Motor neuron (in vitro differentiated cells): ENCODE measurements around the gene MELK. TPM values are rescaled to one million over a fixed set of nuclear protein-coding genes. Genes with fewer than 3 reads are reported as not detected.

Experiments used
- ATAC-seq, 8 experiments: fragments of 200-7000 bp; cut with Tn5 transposase; replicated peaks in 6 of 8; 2 replicates each; pipeline ENCODE4 v1.8.0; 2021; ENCODE audit warnings: mild to moderate bottlenecking in 8 of 8, moderate library complexity in 8 of 8
- H3K27ac ChIP-seq, 2 donors: fragments of 250-450 bp; sonication (Bioruptor Pico); 2 replicates each; pipeline ENCODE4 v1.9.0; 2021; ENCODE audit warnings: antibody characterized with exemption in 2 of 2, mild to moderate bottlenecking in 2 of 2, moderate library complexity in 1 of 2
- H3K4me1 ChIP-seq, 2 donors: fragments of 250-450 bp; sonication (Bioruptor Pico); replicated peaks in 1 of 2; 2 replicates each; pipeline ENCODE4 v1.6.1; 2021; ENCODE audit warnings: antibody characterized with exemption in 2 of 2, mild to moderate bottlenecking in 2 of 2, moderate library complexity in 1 of 2
- H3K4me3 ChIP-seq, 5 donors: fragments of 250-450 bp; sonication (Bioruptor Pico); 2 replicates each; pipeline ENCODE4 v1.9.0; 2021; ENCODE audit warnings: antibody characterized with exemption in 5 of 5, mild to moderate bottlenecking in 5 of 5, moderate library complexity in 4 of 5
- WGBS, 10 experiments: fragments of 450-650 bp; shearing (Covaris generic); methylation state at CpG; one replicate each; pipeline ENCODE4 v1.0.0; 2022; 5-methylcytosine and 5-hydroxymethylcytosine counted together
- in situ Hi-C, 9 experiments: fragments of 400-800 bp; cut with MboI; loops; one replicate each; pipeline ENCODE4 v1.15.0; 2021; ENCODE audit warnings: low sequenced_read_pairs in 9 of 9, low pct_unique_long_range_greater_than_20kb in 2 of 9; ENCODE audit not compliant: unreplicated experiment in 9 of 9
- total RNA-seq, 8 experiments: library from RNA; unstranded; fragments of 300-600 nt; gene quantifications; 2 replicates each; pipeline versions ENCODE4 v1.2.3 to v1.2.4, GENCODE V29; 2022

The MELK gene
- total RNA-seq, 8 experiments from 2014 or later, result 0.25 to 23.5 (median 1.6) TPM

GRCh38 chr9:36640771-36641381 is 68.2 kb downstream of the MELK start:
- H3K4me3 ChIP-seq, result no peak overlapping the region
- no peak for ATAC-seq
- H3K27ac ChIP-seq, result no peak overlapping the region
- in situ Hi-C loops, result loop anchor here in 1 of 9 experiments (25.0 kb wide), 1 partner anchor 346 kb away; no protein-coding TSS in a partner anchor
- WGBS, 10 experiments, result 60 to 100% (median 95%) methylated on average over 1 to 5 of the region's 6 CpGs
- H3K4me1 ChIP-seq, result no peaks in the 10 kb centered on the region

DNA sequence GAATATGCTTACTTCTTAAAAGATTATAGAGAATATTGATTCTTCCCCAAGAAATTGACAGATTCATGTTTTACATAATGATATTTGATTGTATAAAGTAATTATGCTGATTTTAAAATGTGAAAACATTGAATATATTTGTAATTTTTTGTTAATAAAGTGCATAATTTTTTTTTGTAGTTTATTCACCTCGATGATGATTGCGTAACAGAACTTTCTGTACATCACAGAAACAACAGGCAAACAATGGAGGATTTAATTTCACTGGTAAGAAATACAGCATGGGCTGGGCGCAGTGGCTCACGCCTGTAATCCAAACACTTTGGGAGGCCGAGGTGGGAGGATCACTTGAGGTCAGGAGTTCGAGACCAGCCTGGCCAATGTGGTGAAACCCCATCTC is 70.1 kb downstream of the MELK start:
- WGBS, 10 experiments, result 80 to 100% (median 100%) methylated on average over 1 to 5 of the region's 6 CpGs; no CpG with 5 or more reads in 2 of the 10 experiments
- in situ Hi-C loops, result loop anchor here in 1 of 9 experiments (25.0 kb wide), 1 partner anchor 344 kb away; no protein-coding TSS in a partner anchor
- Histone ChIP-seq H3K4me3 (no peak overlapping the region), H3K27ac (no peak overlapping the region), H3K4me1 (no peaks in the 10 kb centered on the region)
- no peak for ATAC-seq

GRCh38 chr9:36656842-36657241 is 84.1 kb downstream of the MELK start:
- in situ Hi-C loops, result loop anchor here in 1 of 9 experiments (10.0 kb wide), 1 partner anchor 58 kb away; no protein-coding TSS in a partner anchor
- ATAC-seq, result no peak
- Histone ChIP-seq H3K4me3 (no peak overlapping the region), H3K4me1 (no peaks in the 10 kb centered on the region), H3K27ac (no peak overlapping the region)
- 73 to 100% (median 98%) methylated on average over 1 to 7 of the region's 7 CpGs for WGBS, 10 experiments

DNA sequence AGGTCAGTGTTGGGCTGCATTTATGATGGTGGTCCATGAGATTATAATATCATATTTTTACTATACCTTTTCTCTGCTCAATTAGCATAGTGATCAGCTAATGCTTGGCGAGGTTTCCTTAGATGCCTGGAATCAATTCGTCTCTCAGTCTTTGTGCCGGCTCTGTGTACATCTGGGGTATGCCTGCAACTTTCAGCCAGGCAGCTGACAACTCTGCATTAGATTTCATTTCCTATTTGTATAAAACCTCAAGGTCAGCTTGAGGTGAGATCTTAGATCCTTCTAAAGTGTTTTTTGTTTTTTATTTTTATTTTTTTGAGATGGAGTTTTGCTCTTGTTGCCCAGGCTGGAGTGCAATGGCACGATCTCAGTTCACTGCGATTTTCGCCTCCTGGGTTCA is 86.8 kb downstream of the MELK start:
- H3K27ac ChIP-seq, result no peak overlapping the region
- no peaks in the 10 kb centered on the region for H3K4me1 ChIP-seq
- H3K4me3 ChIP-seq, result no peak overlapping the region
- 70 to 100% (median 98%) methylated on average over 1 to 6 of the region's 6 CpGs; no CpG with 5 or more reads in 3 of the 10 experiments for WGBS, 10 experiments
- no peak for ATAC-seq
- in situ Hi-C loops, result loop anchor here in 1 of 9 experiments (10.0 kb wide), 1 partner anchor 55 kb away; no protein-coding TSS in a partner anchor

GRCh38 chr9:36664806-36665205 is 92.1 kb downstream of the MELK start:
- no peak overlapping the region for H3K27ac ChIP-seq
- in situ Hi-C loops, result no loop called here
- no peak for ATAC-seq
- H3K4me1 ChIP-seq, result no peaks in the 10 kb centered on the region
- 20 to 100% (median 88%) methylated on average over 1 of the region's 1 CpG; no CpG with 5 or more reads in 1 of the 10 experiments for WGBS, 10 experiments
- H3K4me3 ChIP-seq, result no peak overlapping the region

GRCh38 chr9:36665387-36665786 is 92.7 kb downstream of the MELK start:
- H3K4me3 ChIP-seq, result no peak overlapping the region
- in situ Hi-C loops, result no loop called here
- no peak overlapping the region for H3K27ac ChIP-seq
- no peak for ATAC-seq
- WGBS, 10 experiments, result 90 to 100% (median 100%) methylated on average over 2 of the region's 2 CpGs
- H3K4me1 ChIP-seq, result no peaks in the 10 kb centered on the region

GRCh38 chr9:36665921-36666431 is 93.3 kb downstream of the MELK start:
- H3K4me1 ChIP-seq, result no peaks in the 10 kb centered on the region
- H3K4me3 ChIP-seq, result no peak overlapping the region
- no peak for ATAC-seq
- WGBS, 10 experiments, result 84 to 100% (median 100%) methylated on average over 1 to 3 of the region's 3 CpGs; no CpG with 5 or more reads in 4 of the 10 experiments
- in situ Hi-C loops, result no loop called here
- no peak overlapping the region for H3K27ac ChIP-seq

DNA sequence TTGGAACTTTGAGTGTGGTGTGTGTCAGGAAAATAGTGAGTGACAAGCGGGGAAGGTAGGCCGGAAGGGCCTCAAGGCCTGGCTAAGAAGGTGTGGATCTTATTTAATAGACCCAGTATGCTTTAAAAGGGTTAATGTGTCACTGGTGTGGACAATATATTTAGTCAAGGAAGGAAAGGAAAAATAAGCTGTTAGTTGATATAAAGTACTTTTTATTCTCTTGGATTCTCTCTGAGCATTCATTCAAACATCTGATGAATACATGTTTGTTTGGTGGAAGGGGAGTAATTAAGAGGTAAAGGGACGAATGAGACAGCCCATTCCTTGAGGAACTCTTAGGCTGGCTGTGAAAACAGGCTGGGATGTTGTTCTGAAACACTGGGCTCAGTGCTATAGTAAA is 98.9 kb downstream of the MELK start:
- WGBS, 10 experiments, result 80 to 100% (median 100%) methylated on average over 1 to 3 of the region's 3 CpGs; no CpG with 5 or more reads in 2 of the 10 experiments
- in situ Hi-C loops, result no loop called here
- ATAC-seq, result no peak

GRCh38 chr9:36676091-36676490 is 103.4 kb downstream of the MELK start:
- in situ Hi-C loops, result no loop called here
- ATAC-seq, result no peak
- no peaks in the 10 kb centered on the region for H3K4me1 ChIP-seq
- WGBS, 10 experiments, result 75 to 100% (median 95%) methylated on average over 1 of the region's 1 CpG; no CpG with 5 or more reads in 2 of the 10 experiments
- H3K27ac ChIP-seq, result no peak overlapping the region
- no peak overlapping the region for H3K4me3 ChIP-seq

More for the DNA sequence above, 98.9 kb downstream of the MELK start:
- H3K4me3 ChIP-seq, result no peak overlapping the region
- H3K4me1 ChIP-seq, result no peaks in the 10 kb centered on the region
- no peak overlapping the region for H3K27ac ChIP-seq

GRCh38 chr9:36676778-36677485 is 104.2 kb downstream of the MELK start:
- ATAC-seq, result no peak
- H3K4me1 ChIP-seq, result no peaks in the 10 kb centered on the region
- 88 to 100% (median 94%) methylated on average over 4 to 8 of the region's 8 CpGs; no CpG with 5 or more reads in 1 of the 10 experiments for WGBS, 10 experiments
- H3K4me3 ChIP-seq, result no peak overlapping the region
- in situ Hi-C loops, result no loop called here
- no peak overlapping the region for H3K27ac ChIP-seq

GRCh38 chr9:36677611-36678010 is 104.9 kb downstream of the MELK start:
- in situ Hi-C loops, result no loop called here
- Histone ChIP-seq H3K4me1 (no peaks in the 10 kb centered on the region), H3K27ac (no peak overlapping the region), H3K4me3 (no peak overlapping the region)
- ATAC-seq, result no peak
- 37 to 100% (median 100%) methylated on average over 2 of the region's 2 CpGs; no CpG with 5 or more reads in 1 of the 10 experiments for WGBS, 10 experiments

GRCh38 chr9:36679710-36680109 is 107.0 kb downstream of the MELK start:
- ATAC-seq, result no peak
- in situ Hi-C loops, result no loop called here
- Histone ChIP-seq H3K4me1 (no peaks in the 10 kb centered on the region), H3K27ac (no peak overlapping the region), H3K4me3 (no peak overlapping the region)
- WGBS, 10 experiments, result 74 to 100% (median 100%) methylated on average over 1 to 2 of the region's 2 CpGs; no CpG with 5 or more reads in 1 of the 10 experiments

- in situ Hi-C loops, result no loop called here
- H3K27ac ChIP-seq, result no peak overlapping the region
- ATAC-seq, result no peak
- 40 to 77% (median 73%) methylated on average over 2 to 3 of the region's 3 CpGs; no CpG with 5 or more reads in 5 of the 10 experiments for whole genome bisulfite sequencing, 10 experiments
- no peak overlapping the region for H3K4me3 ChIP-seq
- no peaks in the 10 kb centered on the region for H3K4me1 ChIP-seq
Observed at GRCh38 chr9:36686471-36686870, 113.8 kb downstream of the MELK start.
